SK-N-MC (cell line): ENCODE results near the gene GRIK4.

Experiments used
- EZH2 ChIP-seq: fragments of 200-600 bp; sonication (generic); IDR thresholded peaks from one replicate; pipeline ENCODE4 v1.6.1; 2017; ENCODE audit warnings: antibody characterized with exemption
- POLR2AphosphoS5 ChIP-seq: IDR thresholded peaks from 2 replicates; pipeline ENCODE4 v1.6.1; 2012; ENCODE audit warnings: mild to moderate bottlenecking, low read depth, low read length, borderline replicate concordance

DNA sequence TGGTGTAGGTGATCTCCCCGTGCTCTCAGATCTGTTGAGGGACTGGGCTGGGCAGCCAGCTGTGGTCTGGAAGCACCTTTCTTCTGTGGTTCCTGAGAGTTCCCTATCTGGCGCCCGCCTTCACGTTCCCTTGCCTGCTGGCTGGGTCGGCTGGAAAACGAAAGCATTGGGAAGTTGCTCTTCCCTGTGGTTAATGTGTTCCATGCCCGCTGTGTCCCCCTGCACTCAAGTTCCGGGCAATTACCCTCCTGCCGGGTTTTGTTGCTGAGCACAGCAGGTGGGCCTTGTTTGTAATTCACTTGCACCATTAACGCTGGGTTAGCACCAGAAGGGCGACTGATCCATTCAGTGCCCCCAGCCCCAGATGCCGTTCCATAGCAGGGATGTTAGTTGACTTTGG is 134.1 kb downstream of the GRIK4 start:
- TF ChIP-seq POLR2AphosphoS5 (no peak), EZH2 (no peak)
